HL-60 (cell line): Measurements from ENCODE around the gene CYP1B1.

Experiments used
- POLR2AphosphoS5 ChIP-seq: IDR thresholded peaks from 2 replicates; pipeline ENCODE4 v1.6.1; 2012; ENCODE audit warnings: low read depth
- SPI1 ChIP-seq: IDR thresholded peaks from 2 replicates; pipeline ENCODE4 v1.6.1; 2012; ENCODE audit warnings: low read depth, mild to moderate bottlenecking, borderline replicate concordance
- TF ChIP-seq, protein P1 (sequence below): IDR thresholded peaks from one replicate; pipeline ENCODE4 v1.5.1; 2011; ENCODE audit warnings: low read length, control low read depth, inconsistent platforms; ENCODE audit not compliant: insufficient read depth
- TF ChIP-seq, protein P2 (sequence below): IDR thresholded peaks from 2 replicates; pipeline ENCODE4 v1.6.1; 2012; ENCODE audit warnings: low read depth; ENCODE audit not compliant: insufficient replicate concordance

DNA sequence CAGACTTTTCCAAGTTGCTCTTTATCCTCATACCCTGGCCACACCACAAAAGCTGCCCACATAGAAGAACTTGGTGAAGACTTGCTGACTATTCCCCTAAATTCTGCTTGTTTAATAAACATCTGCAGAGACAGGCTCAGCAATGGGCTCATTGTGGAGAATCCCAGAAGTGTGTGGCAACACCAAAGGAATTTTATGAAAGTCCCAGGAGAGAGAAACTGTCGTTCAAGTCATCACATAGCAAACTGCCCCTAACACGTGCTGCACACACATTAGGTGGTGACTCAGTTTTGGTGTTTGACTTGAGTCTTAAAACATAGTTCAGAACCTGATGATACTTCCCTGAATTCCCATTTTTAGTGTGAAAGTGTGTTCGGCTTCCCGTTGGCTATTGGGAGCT is 38.6 kb downstream of the CYP1B1 start:
- TF ChIP-seq, protein P1, sequence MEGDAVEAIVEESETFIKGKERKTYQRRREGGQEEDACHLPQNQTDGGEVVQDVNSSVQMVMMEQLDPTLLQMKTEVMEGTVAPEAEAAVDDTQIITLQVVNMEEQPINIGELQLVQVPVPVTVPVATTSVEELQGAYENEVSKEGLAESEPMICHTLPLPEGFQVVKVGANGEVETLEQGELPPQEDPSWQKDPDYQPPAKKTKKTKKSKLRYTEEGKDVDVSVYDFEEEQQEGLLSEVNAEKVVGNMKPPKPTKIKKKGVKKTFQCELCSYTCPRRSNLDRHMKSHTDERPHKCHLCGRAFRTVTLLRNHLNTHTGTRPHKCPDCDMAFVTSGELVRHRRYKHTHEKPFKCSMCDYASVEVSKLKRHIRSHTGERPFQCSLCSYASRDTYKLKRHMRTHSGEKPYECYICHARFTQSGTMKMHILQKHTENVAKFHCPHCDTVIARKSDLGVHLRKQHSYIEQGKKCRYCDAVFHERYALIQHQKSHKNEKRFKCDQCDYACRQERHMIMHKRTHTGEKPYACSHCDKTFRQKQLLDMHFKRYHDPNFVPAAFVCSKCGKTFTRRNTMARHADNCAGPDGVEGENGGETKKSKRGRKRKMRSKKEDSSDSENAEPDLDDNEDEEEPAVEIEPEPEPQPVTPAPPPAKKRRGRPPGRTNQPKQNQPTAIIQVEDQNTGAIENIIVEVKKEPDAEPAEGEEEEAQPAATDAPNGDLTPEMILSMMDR, result no peak
- TF ChIP-seq POLR2AphosphoS5, result no peak
- no peak for TF ChIP-seq SPI1
- TF ChIP-seq, protein P2, sequence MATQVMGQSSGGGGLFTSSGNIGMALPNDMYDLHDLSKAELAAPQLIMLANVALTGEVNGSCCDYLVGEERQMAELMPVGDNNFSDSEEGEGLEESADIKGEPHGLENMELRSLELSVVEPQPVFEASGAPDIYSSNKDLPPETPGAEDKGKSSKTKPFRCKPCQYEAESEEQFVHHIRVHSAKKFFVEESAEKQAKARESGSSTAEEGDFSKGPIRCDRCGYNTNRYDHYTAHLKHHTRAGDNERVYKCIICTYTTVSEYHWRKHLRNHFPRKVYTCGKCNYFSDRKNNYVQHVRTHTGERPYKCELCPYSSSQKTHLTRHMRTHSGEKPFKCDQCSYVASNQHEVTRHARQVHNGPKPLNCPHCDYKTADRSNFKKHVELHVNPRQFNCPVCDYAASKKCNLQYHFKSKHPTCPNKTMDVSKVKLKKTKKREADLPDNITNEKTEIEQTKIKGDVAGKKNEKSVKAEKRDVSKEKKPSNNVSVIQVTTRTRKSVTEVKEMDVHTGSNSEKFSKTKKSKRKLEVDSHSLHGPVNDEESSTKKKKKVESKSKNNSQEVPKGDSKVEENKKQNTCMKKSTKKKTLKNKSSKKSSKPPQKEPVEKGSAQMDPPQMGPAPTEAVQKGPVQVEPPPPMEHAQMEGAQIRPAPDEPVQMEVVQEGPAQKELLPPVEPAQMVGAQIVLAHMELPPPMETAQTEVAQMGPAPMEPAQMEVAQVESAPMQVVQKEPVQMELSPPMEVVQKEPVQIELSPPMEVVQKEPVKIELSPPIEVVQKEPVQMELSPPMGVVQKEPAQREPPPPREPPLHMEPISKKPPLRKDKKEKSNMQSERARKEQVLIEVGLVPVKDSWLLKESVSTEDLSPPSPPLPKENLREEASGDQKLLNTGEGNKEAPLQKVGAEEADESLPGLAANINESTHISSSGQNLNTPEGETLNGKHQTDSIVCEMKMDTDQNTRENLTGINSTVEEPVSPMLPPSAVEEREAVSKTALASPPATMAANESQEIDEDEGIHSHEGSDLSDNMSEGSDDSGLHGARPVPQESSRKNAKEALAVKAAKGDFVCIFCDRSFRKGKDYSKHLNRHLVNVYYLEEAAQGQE, result no peak
